ENCODE data around the gene TM9SF4.

TM9SF4 gene

DNA sequence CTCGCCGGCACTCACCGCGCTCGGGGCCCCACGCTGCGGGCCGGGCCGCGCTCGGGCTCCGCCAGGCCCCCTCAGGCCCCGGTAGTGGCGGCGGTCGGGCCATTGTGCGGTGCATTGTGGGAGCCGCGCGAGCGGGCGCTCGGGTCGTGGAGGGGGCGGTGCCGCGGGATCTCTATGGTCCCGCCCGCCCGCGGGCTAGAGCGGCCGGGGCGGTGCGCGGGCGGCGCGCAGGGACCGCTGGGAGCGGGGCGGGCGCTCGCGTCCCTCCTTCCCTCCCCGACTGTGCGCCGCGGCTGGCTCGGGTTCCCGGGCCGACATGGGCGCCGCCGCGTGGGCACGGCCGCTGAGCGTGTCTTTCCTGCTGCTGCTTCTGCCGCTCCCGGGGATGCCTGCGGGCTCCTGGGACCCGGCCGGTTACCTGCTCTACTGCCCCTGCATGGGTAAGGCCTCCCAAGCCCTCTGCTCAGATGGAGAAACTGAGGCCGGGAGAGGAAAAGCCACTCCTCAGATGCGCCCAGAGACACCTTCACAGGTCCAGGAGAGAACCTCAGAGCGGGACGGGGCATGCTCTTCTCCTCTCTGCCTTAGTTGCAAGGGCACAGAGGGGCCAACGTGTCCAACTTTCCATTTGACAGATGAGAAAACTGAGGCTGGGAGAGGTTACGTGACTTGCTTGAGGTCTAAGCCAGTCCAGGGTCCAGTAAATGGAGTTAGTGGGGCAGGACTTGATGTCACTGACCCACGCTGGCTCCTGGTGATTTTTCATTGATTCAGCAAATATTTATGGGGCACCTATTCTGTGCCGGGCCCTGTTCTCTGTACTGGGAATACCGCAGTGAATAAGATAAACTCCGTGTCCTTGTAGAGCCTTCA lies 98.3 kb downstream of the TM9SF4 start, which contains the start of the genes PLAGL2 and POFUT1:
Gene PLAGL2, minus strand, starts transcription at position 118 of the 873 bp plus-strand sequence. CDS start 5,565 bp downstream, outside the sequence.
Gene POFUT1, plus strand, starts transcription at position 255 of the 873 bp plus-strand sequence. Its CDS starts 62 bp downstream, at position 317.
- FAIRE-seq (no peak), DNase-seq (ENCODE audit: insufficient read length, low spot score) (peak; percentile 91)
- TF ChIP-seq, protein P1, sequence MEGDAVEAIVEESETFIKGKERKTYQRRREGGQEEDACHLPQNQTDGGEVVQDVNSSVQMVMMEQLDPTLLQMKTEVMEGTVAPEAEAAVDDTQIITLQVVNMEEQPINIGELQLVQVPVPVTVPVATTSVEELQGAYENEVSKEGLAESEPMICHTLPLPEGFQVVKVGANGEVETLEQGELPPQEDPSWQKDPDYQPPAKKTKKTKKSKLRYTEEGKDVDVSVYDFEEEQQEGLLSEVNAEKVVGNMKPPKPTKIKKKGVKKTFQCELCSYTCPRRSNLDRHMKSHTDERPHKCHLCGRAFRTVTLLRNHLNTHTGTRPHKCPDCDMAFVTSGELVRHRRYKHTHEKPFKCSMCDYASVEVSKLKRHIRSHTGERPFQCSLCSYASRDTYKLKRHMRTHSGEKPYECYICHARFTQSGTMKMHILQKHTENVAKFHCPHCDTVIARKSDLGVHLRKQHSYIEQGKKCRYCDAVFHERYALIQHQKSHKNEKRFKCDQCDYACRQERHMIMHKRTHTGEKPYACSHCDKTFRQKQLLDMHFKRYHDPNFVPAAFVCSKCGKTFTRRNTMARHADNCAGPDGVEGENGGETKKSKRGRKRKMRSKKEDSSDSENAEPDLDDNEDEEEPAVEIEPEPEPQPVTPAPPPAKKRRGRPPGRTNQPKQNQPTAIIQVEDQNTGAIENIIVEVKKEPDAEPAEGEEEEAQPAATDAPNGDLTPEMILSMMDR (IDR thresholded peaks at IDR 0.05; ENCODE audit: insufficient read depth, missing control alignments): peak; percentile 12

DNA sequence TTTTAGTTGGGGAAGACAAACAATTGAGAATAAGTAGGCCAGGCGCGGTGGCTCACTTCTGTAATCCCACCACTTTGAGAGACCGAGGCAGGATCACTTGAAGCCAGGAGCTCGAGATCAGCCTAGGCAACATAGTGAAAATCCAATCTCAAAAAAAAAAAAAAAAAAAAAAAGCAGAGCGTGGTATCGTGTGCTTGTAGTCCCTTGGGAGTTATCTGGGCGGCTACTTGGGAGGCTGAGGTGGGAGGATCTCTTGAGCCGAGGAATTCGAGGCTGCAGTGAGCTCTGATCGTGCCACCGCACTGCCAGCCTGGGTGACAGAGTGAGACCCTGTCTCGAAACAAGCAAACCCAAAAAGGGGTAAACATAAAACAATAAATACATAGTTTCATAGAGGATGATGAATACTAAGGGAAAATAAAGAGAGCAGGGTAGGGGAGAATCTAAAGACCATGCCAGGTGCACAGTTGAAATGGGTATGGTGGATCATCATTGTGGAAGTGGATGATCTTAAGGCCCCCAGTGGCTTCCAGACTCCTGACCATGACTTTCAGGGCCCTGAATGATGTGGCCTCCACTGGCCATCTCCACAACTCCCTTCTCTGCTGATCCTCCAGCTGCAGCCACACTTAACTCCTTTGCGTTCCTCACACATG lies 99.1 kb downstream of the TM9SF4 start:
- no peak for FAIRE-seq
- no peak for DNase-seq (ENCODE audit: insufficient read length, low spot score)
- TF ChIP-seq, protein P1 (IDR thresholded peaks at IDR 0.05; ENCODE audit: insufficient read depth, missing control alignments): no peak

DNA sequence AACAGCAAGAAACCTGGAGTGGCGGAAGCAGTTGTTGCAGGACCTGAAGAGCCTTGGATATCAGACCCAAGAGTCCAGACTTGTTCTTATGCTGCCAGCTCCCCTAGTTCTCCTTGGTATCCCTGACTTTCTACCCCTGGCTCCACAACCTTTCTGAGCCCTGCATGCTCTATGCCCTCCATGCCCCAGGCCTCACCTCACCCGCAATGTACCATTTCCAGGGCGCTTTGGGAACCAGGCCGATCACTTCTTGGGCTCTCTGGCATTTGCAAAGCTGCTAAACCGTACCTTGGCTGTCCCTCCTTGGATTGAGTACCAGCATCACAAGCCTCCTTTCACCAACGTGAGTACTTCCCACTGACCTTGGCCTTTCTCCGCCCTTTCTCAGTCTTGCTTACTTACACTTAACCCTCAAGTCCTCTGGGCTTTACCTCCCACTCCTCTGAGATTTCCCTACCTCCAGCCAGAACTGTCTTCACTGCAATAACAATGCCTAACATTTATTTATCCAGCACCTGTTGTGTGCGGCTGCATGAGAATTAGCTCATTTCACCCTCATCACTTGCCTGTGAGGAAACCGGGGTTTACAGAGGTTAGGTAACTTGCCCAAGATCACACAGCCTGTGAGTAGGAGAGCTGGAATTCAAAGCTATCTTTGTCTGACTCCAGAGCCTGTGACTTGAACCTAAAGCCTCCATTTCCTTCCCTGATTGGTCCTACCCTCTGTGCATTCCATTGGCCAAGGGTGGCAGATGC lies 100.5 kb downstream of the TM9SF4 start:
- TF ChIP-seq, protein P1 (IDR thresholded peaks at IDR 0.05; ENCODE audit: insufficient read depth, missing control alignments): no peak
- FAIRE-seq (no peak), DNase-seq (ENCODE audit: insufficient read length, low spot score) (no peak)

DNA sequence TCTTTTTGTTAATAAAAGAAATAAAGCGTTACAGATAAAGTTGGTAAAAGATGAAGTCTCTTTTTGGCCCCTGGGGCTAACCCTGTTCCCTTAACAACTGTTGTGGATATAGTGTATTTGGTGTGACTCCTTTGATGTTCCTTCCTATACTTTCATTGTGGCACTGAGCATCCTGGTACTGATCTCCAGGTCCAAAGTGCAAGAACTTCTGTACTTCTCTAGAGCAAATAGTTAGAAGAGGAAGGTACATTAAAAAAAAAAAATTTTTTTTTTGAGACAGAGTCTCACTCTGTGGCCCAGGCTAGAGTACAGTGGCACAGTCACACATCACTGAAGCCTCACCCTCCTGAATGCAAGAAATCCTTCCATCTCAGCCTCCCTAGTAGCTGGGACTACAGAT lies 104.4 kb downstream of the TM9SF4 start:
- DNase-seq (ENCODE audit: insufficient read length, low spot score) (no peak), FAIRE-seq (no peak)
- TF ChIP-seq, protein P1 (IDR thresholded peaks at IDR 0.05; ENCODE audit: insufficient read depth, missing control alignments): no peak

DNA sequence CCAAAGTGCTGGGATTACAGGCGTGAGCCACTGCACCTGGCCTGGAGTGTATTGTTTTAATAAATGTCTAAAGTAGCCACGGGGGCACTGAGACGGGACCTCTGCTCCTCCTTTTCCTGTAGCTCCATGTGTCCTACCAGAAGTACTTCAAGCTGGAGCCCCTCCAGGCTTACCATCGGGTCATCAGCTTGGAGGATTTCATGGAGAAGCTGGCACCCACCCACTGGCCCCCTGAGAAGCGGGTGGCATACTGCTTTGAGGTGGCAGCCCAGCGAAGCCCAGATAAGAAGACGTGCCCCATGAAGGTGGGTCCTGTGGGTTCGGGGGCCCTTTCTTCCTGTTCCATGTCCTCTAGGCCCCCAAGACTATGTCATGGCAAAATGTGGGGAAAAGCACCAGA lies 105.6 kb downstream of the TM9SF4 start:
- no peak for DNase-seq (ENCODE audit: insufficient read length, low spot score)
- TF ChIP-seq, protein P1 (IDR thresholded peaks at IDR 0.05; ENCODE audit: insufficient read depth, missing control alignments): no peak
- FAIRE-seq: no peak

DNA sequence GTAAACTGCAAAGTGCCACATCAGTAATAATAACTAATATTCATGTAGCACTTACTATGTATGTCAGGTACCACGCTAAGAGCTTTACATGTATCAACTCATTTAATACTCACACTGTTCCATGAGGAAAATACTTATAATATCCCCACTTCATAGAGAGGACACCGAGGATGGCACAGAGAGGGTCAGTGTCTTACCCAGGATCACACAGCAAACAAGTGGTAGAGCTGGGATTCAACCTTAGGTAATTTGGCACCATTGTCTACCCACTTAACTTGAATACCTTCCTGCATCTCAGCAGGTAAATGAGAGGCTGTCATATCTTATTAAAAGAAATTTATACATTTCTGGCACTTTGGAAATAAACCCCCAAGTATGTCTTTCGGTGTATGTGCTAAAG lies 106.2 kb downstream of the TM9SF4 start:
- TF ChIP-seq, protein P1 (IDR thresholded peaks at IDR 0.05; ENCODE audit: insufficient read depth, missing control alignments): no peak
- FAIRE-seq: no peak
- no peak for DNase-seq (ENCODE audit: insufficient read length, low spot score)
